Heart right ventricle (tissue), 16 donors: Measurements from ENCODE around the gene G2E3. TPM values are rescaled to one million over a fixed set of nuclear protein-coding genes. Genes with fewer than 3 reads are reported as not detected.
"Not testable (repeated sequence)": the region's sequence is repeated elsewhere in the genome, so short reads cannot be mapped to it uniquely, and the experiment has no call there.

Source experiments
- ATAC-seq, 8 donors: fragments of 200-7000 bp; cut with Tn5 transposase; one replicate each; pipeline ENCODE4 v1.9.1; 2020; ENCODE audit warnings: mild to moderate bottlenecking in 8 of 8, moderate library complexity in 8 of 8, moderate number of reproducible peaks in 1 of 8
- DNase-seq, 2 donors: peaks; one replicate each; pipeline ENCODE4 v3.0.0-alpha.2; 2020
- H3K27ac ChIP-seq, 10 donors: fragments of 200-600 bp; sonication (generic) in 2 of 10; one replicate each; pipeline versions ENCODE4 v1.5.0 to v1.8.0; 2020 to 2022; ENCODE audit warnings: mild to moderate bottlenecking in 3 of 10
- H3K27me3 ChIP-seq, 7 donors: fragments of 200-600 bp; one replicate each; pipeline ENCODE4 v1.8.0; 2021 to 2022; ENCODE audit warnings: mild to moderate bottlenecking in 2 of 7
- H3K36me3 ChIP-seq, 9 donors: fragments of 200-600 bp; sonication (generic) in 1 of 9; one replicate each; pipeline versions ENCODE4 v1.5.0 to v1.8.0; 2020 to 2022; ENCODE audit warnings: mild to moderate bottlenecking in 2 of 9
- H3K4me1 ChIP-seq, 9 donors: fragments of 200-600 bp; sonication (generic) in 1 of 9; one replicate each; pipeline versions ENCODE4 v1.5.0 to v1.8.0; 2020 to 2022; ENCODE audit warnings: mild to moderate bottlenecking in 4 of 9
- H3K4me3 ChIP-seq, 10 donors: fragments of 200-600 bp; sonication (generic) in 2 of 10; one replicate each; pipeline versions ENCODE4 v1.5.0 to v1.8.0; 2020 to 2022; ENCODE audit warnings: mild to moderate bottlenecking in 7 of 10, moderate library complexity in 2 of 10
- H3K9me3 ChIP-seq, 11 donors: fragments of 200-600 bp in 10 of 11; sonication (generic) in 2 of 11; one replicate each; pipeline versions ENCODE4 v1.5.0 to v1.8.0; 2013 to 2022; ENCODE audit warnings: mild to moderate bottlenecking in 2 of 11, control low read depth in 1 of 11, moderate library complexity in 1 of 11
- CTCF ChIP-seq, 9 donors: fragments of 200-600 bp; sonication (generic) in 2 of 9; IDR thresholded peaks; one replicate each; pipeline versions ENCODE4 v1.5.0 to v1.8.0; 2021 to 2022; ENCODE audit warnings: antibody characterized with exemption in 9 of 9, mild to moderate bottlenecking in 5 of 9, moderate library complexity in 1 of 9
- WGBS, 2 donors: extraction: QIAGEN DNeasy Blood & Tissue Kit; methylation state at CpG; one replicate each; pipeline ENCODE4 v1.1.7; 2013; ENCODE audit warnings: inconsistent platforms in 1 of 2; 5-methylcytosine and 5-hydroxymethylcytosine counted together
- intact Hi-C, 10 donors: fragments of 100-400 bp; cut with DNase I; formaldehyde crosslinking; loops; one replicate each; pipeline versions ENCODE4 v1.11.1 to v1.14.2; 2022
- polyA plus RNA-seq, 2 donors: library from polyadenylated mRNA; stranded (reverse); fragments of 200-250 nt; gene quantifications; one replicate each; pipeline ENCODE4 v1.2.3, GENCODE V29; 2013
- total RNA-seq, 10 donors: library from RNA; stranded (reverse); fragmentation: NEBNext Ultra II Directional in 3 of 10; extraction: Animal tissue kit (Norgen Biotek cat#: 25700) in 3 of 10; gene quantifications; one replicate each; pipeline versions ENCODE4 v1.2.1 to v1.2.4, GENCODE V29; 2021 to 2023
- donor health status: Arrhythmogenic right ventricular cardiomyopathy.
- donor health status: ischemic (EF 13 %, LVEDD 7.1; RV severe dilation, severe dysfunction).
- donor health status: healthy with polysubstance abuse.
- donor health status: DM: no; HTN: yes; CAD: no.
- donor health status: DM: no; HTN: no; CAD: no.
- donor health status: ischemic (EF 25% LVEDD 6.9; RV normal size, moderate dysfunction).
- donor health status: ischemic (EF 25% LVEDD 5.7; RV mildly dilated, moderate dysfunction).
- donor health status: healthy.
- donor health status: DM: yes; HTN: yes; CAD: no.
- donor health status: Ischemic cardiomyopathy.
- donor health status: ischemic (EF 35%, LVEDD 5.7; RV mildly dilated, moderate dysfunction).
- donor health status: nonischemic (EF 11% LVEDD 7.7; RV severe dilation, severe dysfunction).
- donor health status: DM: yes; HTN: yes; CAD: no.
- donor health status: PGD.
- donor health status: ischemic (EF 29% LVEDD 5.4; RV normal size, mild dysfunction).
- donor health status: nonischemic (EF 23%, LVEDD 6.1; RV moderate dilation, normal function).

Gene G2E3
- total and polyA plus RNA-seq, 12 donors = 2.6 to 11.0 (median 8.5) TPM

GRCh38 chr14:30603402-30603801 lies 44.4 kb downstream of the G2E3 start:
- intact Hi-C loops = no loop called here
- DNase-seq = no peak
- peaks cover 0 to 100% (median 30%) of the 10 kb centered on the region in 9 donors for H3K36me3 ChIP-seq

GRCh38 chr14:30604696-30605095 lies 45.7 kb downstream of the G2E3 start:
- DNase-seq, H3K27ac ChIP-seq, H3K9me3 ChIP-seq, H3K4me1 ChIP-seq, ATAC-seq, H3K27me3 ChIP-seq, intact Hi-C loops, H3K4me3 ChIP-seq: not testable (repeated sequence)
- peaks cover 0 to 93% (median 24%) of the 10 kb centered on the region in 9 donors for H3K36me3 ChIP-seq
- 95 to 99% methylated on average over 8 of the region's 8 CpGs for whole genome bisulfite sequencing, 2 donors

More at GRCh38 chr14:30603402-30603801, 44.4 kb downstream of the G2E3 start:
- 96 to 97% methylated on average over 3 of the region's 3 CpGs for WGBS, 2 donors
- no peak for ATAC-seq
- Histone ChIP-seq H3K4me1 (no peaks in the 10 kb centered on the region), H3K9me3 (no peaks in the 10 kb centered on the region), H3K4me3 (no peak overlapping the region), H3K27me3 (no peaks in the 10 kb centered on the region), H3K27ac (no peak overlapping the region)
- TF ChIP-seq CTCF (IDR thresholded peaks at IDR 0.05) = no peak

GRCh38 chr14:30607156-30607780 lies 48.3 kb downstream of the G2E3 start:
- 97 to 99% methylated on average over 1 of the region's 1 CpG for WGBS, 2 donors
- H3K36me3 ChIP-seq = peaks cover 0 to 85% (median 17%) of the 10 kb centered on the region in 9 donors

GRCh38 chr14:30608533-30609006 lies 49.6 kb downstream of the G2E3 start:
- Histone ChIP-seq H3K27me3 (no peaks in the 10 kb centered on the region), H3K36me3 (peaks cover 0 to 81% (median 8%) of the 10 kb centered on the region in 9 donors), H3K27ac (no peak overlapping the region), H3K9me3 (no peaks in the 10 kb centered on the region), H3K4me3 (no peak overlapping the region), H3K4me1 (peaks cover 0 to 11% (median 0%) of the 10 kb centered on the region in 9 donors)
- TF ChIP-seq CTCF (IDR thresholded peaks at IDR 0.05) = no peak
- no peak for ATAC-seq
- no peak for DNase-seq
- intact Hi-C loops = no loop called here
- WGBS, 2 donors = 87 to 95% methylated on average over 5 of the region's 5 CpGs

More at GRCh38 chr14:30607156-30607780, 48.3 kb downstream of the G2E3 start:
- Histone ChIP-seq H3K27me3 (no peaks in the 10 kb centered on the region), H3K4me1 (peaks cover 0 to 11% (median 0%) of the 10 kb centered on the region in 9 donors), H3K4me3 (no peak overlapping the region), H3K9me3 (no peaks in the 10 kb centered on the region), H3K27ac (no peak overlapping the region)
- no peak for ATAC-seq
- no peak for TF ChIP-seq CTCF (IDR thresholded peaks at IDR 0.05)
- intact Hi-C loops = no loop called here
- no peak for DNase-seq

- 57 to 58% methylated on average over 6 of the region's 6 CpGs for WGBS, 2 donors
- peak in 1 of 2 donors; percentile 32 for DNase-seq
Measured at GRCh38 chr14:30610787-30611343, 51.9 kb downstream of the G2E3 start.

More at GRCh38 chr14:30610787-30611343, 51.9 kb downstream of the G2E3 start:
- TF ChIP-seq CTCF (IDR thresholded peaks at IDR 0.05) = peak in 7 of 9 donors; percentile 19 to 50 (median 38)
- Histone ChIP-seq H3K4me1 (peaks cover 0 to 11% (median 0%) of the 10 kb centered on the region in 9 donors), H3K4me3 (no peak overlapping the region), H3K27me3 (no peaks in the 10 kb centered on the region), H3K9me3 (no peaks in the 10 kb centered on the region), H3K27ac (peak overlapping the region in 1 of 10 donors; percentile 8), H3K36me3 (peaks cover 0 to 76% (median 0%) of the 10 kb centered on the region in 9 donors)
- ATAC-seq = peak in 4 of 8 donors; percentile 26 to 41 (median 34)
- intact Hi-C loops = no loop called here
